Natural killer cell (primary cell): ENCODE data around the gene SPATA12. TPM values are rescaled to one million over a fixed set of nuclear protein-coding genes. Genes with fewer than 3 reads are reported as not detected.

ENCODE experiments used
- ATAC-seq, 3 donors: fragments of 150-1000 bp in 2 of 3; fragments of 200-7000 bp in 1 of 3; cut with Tn5 transposase; 1 replicate in 1 of 3; 2 replicates in 2 of 3; pipeline ENCODE4 v1.10.0; 2021; ENCODE audit warnings: mild to moderate bottlenecking in 2 of 3, moderate library complexity in 2 of 3
- DNase-seq, 2 donors: peaks; one replicate each; pipeline versions ENCODE4 v3.0.0 to v3.0.0-alpha.2; 2013 to 2021; ENCODE audit warnings: mixed read lengths in 1 of 2
- H3K27ac ChIP-seq: one replicate; pipeline ENCODE4 v1.5.1; 2013; ENCODE audit warnings: mild to moderate bottlenecking, low read length
- H3K27me3 ChIP-seq: one replicate; pipeline ENCODE4 v1.6.1; 2013; ENCODE audit warnings: low read length; ENCODE audit not compliant: control insufficient read depth, insufficient read depth
- H3K36me3 ChIP-seq: one replicate; pipeline ENCODE4 v1.6.1; 2013; ENCODE audit warnings: low read length; ENCODE audit not compliant: control insufficient read depth, insufficient read depth
- H3K4me1 ChIP-seq: one replicate; pipeline ENCODE4 v1.6.1; 2013; ENCODE audit warnings: low read length; ENCODE audit not compliant: control insufficient read depth, insufficient read depth
- H3K4me3 ChIP-seq: one replicate; pipeline ENCODE4 v1.5.1; 2013; ENCODE audit warnings: low read length
- H3K9me3 ChIP-seq: one replicate; pipeline ENCODE4 v1.6.1; 2013; ENCODE audit warnings: low read length; ENCODE audit not compliant: control insufficient read depth, insufficient read depth
- H3K27ac Mint-ChIP-seq, 2 donors: one replicate each; pipeline ENCODE4 v1.8.0; 2022; ENCODE audit warnings: mild to moderate bottlenecking in 2 of 2, mixed read lengths in 2 of 2, moderate library complexity in 1 of 2
- H3K27me3 Mint-ChIP-seq, 2 donors: one replicate each; pipeline ENCODE4 v1.8.0; 2022; ENCODE audit warnings: low read depth in 2 of 2, mixed read lengths in 2 of 2
- H3K36me3 Mint-ChIP-seq: one replicate; pipeline ENCODE4 v1.8.0; 2022; ENCODE audit warnings: mixed read lengths
- H3K4me1 Mint-ChIP-seq, 2 donors: one replicate each; pipeline ENCODE4 v1.8.0; 2022; ENCODE audit warnings: mixed read lengths in 2 of 2
- H3K4me3 Mint-ChIP-seq: one replicate; pipeline ENCODE4 v1.8.0; 2022; ENCODE audit warnings: mild to moderate bottlenecking, moderate library complexity, mixed read lengths
- H3K9me3 Mint-ChIP-seq, 2 donors: one replicate each; pipeline ENCODE4 v1.8.0; 2022; ENCODE audit warnings: mixed read lengths in 2 of 2
- CTCF ChIP-seq: fragments of 200-600 bp; IDR thresholded peaks from one replicate; pipeline ENCODE4 v1.8.0; 2022; ENCODE audit warnings: antibody characterized with exemption
- WGBS: methylation state at CpG from one replicate; pipeline ENCODE4 v1.1.7; 2013; ENCODE audit warnings: missing lambda C conversion rate; ENCODE audit not compliant: insufficient coverage; 5-methylcytosine and 5-hydroxymethylcytosine counted together
- intact Hi-C: fragments of 100-400 bp; cut with micrococcal nuclease; formaldehyde crosslinking; loops from one replicate; pipeline ENCODE4 v1.14.2; 2022
- total RNA-seq, 4 donors: library from RNA; stranded (reverse); fragments of 120-200 nt in 1 of 4; gene quantifications; one replicate each; pipeline versions ENCODE4 v1.2.3 to v1.2.4, GENCODE V29; 2013 to 2022

SPATA12 gene
- total RNA-seq, 3 donors from 2014 or later (not counting 1 experiment from before 2014, with no cell fraction given) = not detected

- Mint-ChIP-seq H3K4me1 (peaks cover 0 to 5% of the 10 kb centered on the region in 2 donors), H3K27ac (no peak overlapping the region), H3K9me3 (no peaks in the 10 kb centered on the region), H3K27me3 (peaks cover 0 to 3% of the 10 kb centered on the region in 2 donors), H3K4me3 (no peak overlapping the region), H3K36me3 (no peaks in the 10 kb centered on the region)
- no peaks in the 10 kb centered on the region for H3K4me1 ChIP-seq
- ATAC-seq = no peak
- no peaks in the 10 kb centered on the region for H3K36me3 ChIP-seq
- H3K27ac ChIP-seq = no peak overlapping the region
- intact Hi-C loops = no loop called here
- WGBS = 32% methylated on average over 4 of the region's 5 CpGs
- no peak for DNase-seq
- H3K27me3 ChIP-seq = no peaks in the 10 kb centered on the region
- TF ChIP-seq CTCF = no peak
- H3K9me3 ChIP-seq = no peaks in the 10 kb centered on the region
- H3K4me3 ChIP-seq = no peak overlapping the region
These were observed 51.7 kb downstream of the SPATA12 start for GRCh38 chr3:57112206-57112605.

- Mint-ChIP-seq H3K27me3 (peaks cover 0 to 2% of the 10 kb centered on the region in 2 donors), H3K4me3 (no peak overlapping the region), H3K27ac (no peak overlapping the region), H3K9me3 (no peaks in the 10 kb centered on the region), H3K4me1 (peaks cover 0 to 5% of the 10 kb centered on the region in 2 donors), H3K36me3 (no peaks in the 10 kb centered on the region)
- WGBS = 100% methylated on average over 3 of the region's 3 CpGs
- Histone ChIP-seq H3K4me1 (no peaks in the 10 kb centered on the region), H3K27me3 (no peaks in the 10 kb centered on the region), H3K9me3 (no peaks in the 10 kb centered on the region), H3K4me3 (no peak overlapping the region), H3K36me3 (no peaks in the 10 kb centered on the region), H3K27ac (no peak overlapping the region)
- DNase-seq (no peak), ATAC-seq (no peak)
- intact Hi-C loops = no loop called here
- no peak for TF ChIP-seq CTCF
These were observed 56.0 kb downstream of the SPATA12 start for GRCh38 chr3:57116501-57116900.

- no peak overlapping the region for H3K27ac ChIP-seq
- 57% methylated on average over 3 of the region's 3 CpGs for WGBS
- H3K27me3 ChIP-seq = no peaks in the 10 kb centered on the region
- TF ChIP-seq CTCF = no peak
- intact Hi-C loops = no loop called here
- peaks cover 3 to 9% of the 10 kb centered on the region in 2 donors for H3K27me3 Mint-ChIP-seq
- H3K36me3 ChIP-seq = no peaks in the 10 kb centered on the region
- H3K9me3 ChIP-seq = no peaks in the 10 kb centered on the region
- no peak overlapping the region for H3K27ac Mint-ChIP-seq
- H3K9me3 Mint-ChIP-seq = no peaks in the 10 kb centered on the region
- no peak overlapping the region for H3K4me3 Mint-ChIP-seq
- no peak for ATAC-seq
- no peaks in the 10 kb centered on the region for H3K4me1 Mint-ChIP-seq
- H3K4me1 ChIP-seq = no peaks in the 10 kb centered on the region
- no peak for DNase-seq
- no peaks in the 10 kb centered on the region for H3K36me3 Mint-ChIP-seq
- H3K4me3 ChIP-seq = no peak overlapping the region
These were observed 57.8 kb downstream of the SPATA12 start for GRCh38 chr3:57118254-57118653.

DNA sequence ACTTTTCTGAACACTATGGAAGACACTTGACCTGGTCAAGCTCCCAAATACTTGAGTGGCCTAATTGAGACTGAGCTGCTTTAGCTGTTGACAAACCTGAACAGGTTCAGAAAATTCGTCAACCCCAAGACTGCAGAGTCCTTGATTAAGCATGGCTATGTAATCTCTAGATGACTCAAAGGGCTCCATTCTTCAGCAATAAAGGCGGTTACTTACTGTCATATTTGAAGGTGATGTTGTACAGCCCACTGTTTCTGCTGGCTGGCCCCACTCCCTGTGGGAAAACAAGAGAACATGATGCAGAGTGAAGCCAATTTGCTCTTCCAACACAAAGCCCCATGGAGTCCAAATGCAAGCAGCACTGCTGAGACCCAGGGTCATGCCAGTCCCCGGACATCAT is 59.6 kb downstream of the SPATA12 start:
- 90% methylated on average over 3 of the region's 3 CpGs for WGBS
- Mint-ChIP-seq H3K4me3 (no peak overlapping the region), H3K27ac (no peak overlapping the region), H3K36me3 (no peaks in the 10 kb centered on the region), H3K9me3 (no peaks in the 10 kb centered on the region), H3K4me1 (no peaks in the 10 kb centered on the region), H3K27me3 (peaks cover 6 to 11% of the 10 kb centered on the region in 2 donors)
- ATAC-seq (no peak), DNase-seq (no peak)
- Histone ChIP-seq H3K4me1 (no peaks in the 10 kb centered on the region), H3K4me3 (no peak overlapping the region), H3K27ac (no peak overlapping the region), H3K9me3 (no peaks in the 10 kb centered on the region), H3K36me3 (no peaks in the 10 kb centered on the region), H3K27me3 (no peaks in the 10 kb centered on the region)
- intact Hi-C loops = no loop called here
- TF ChIP-seq CTCF = no peak
